Suprapubic skin (tissue), 3 donors: ENCODE measurements around the gene ITGA5.

Source experiments
- POLR2A ChIP-seq, 2 donors: fragments of 450-650 bp; IDR thresholded peaks; one replicate each; pipeline ENCODE4 v1.6.1; 2017; ENCODE audit warnings: antibody characterized with exemption in 2 of 2, mild to moderate bottlenecking in 2 of 2, moderate library complexity in 2 of 2
- TF ChIP-seq, protein P1 (sequence below), 2 donors: fragments of 200-600 bp in 1 of 2; fragments of 450-650 bp in 1 of 2; sonication (generic) in 1 of 2; IDR thresholded peaks; one replicate each; pipeline ENCODE4 v1.5.1; 2016 to 2019; ENCODE audit warnings: antibody characterized with exemption in 2 of 2, mild to moderate bottlenecking in 1 of 2, moderate library complexity in 1 of 2

- TF ChIP-seq, protein P1, sequence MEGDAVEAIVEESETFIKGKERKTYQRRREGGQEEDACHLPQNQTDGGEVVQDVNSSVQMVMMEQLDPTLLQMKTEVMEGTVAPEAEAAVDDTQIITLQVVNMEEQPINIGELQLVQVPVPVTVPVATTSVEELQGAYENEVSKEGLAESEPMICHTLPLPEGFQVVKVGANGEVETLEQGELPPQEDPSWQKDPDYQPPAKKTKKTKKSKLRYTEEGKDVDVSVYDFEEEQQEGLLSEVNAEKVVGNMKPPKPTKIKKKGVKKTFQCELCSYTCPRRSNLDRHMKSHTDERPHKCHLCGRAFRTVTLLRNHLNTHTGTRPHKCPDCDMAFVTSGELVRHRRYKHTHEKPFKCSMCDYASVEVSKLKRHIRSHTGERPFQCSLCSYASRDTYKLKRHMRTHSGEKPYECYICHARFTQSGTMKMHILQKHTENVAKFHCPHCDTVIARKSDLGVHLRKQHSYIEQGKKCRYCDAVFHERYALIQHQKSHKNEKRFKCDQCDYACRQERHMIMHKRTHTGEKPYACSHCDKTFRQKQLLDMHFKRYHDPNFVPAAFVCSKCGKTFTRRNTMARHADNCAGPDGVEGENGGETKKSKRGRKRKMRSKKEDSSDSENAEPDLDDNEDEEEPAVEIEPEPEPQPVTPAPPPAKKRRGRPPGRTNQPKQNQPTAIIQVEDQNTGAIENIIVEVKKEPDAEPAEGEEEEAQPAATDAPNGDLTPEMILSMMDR (IDR thresholded peaks at IDR 0.05), result no peak
- TF ChIP-seq POLR2A (IDR thresholded peaks at IDR 0.05), result no peak
Observed at GRCh38 chr12:54376596-54376995, 42.5 kb downstream of the ITGA5 start.
